H1 (cell line): ENCODE measurements around the gene CACNA1B. TPM values are rescaled to one million over a fixed set of nuclear protein-coding genes. Genes with fewer than 3 reads are reported as not detected.

Experiments
- POU5F1 ChIP-seq: IDR thresholded peaks from 2 replicates; pipeline ENCODE4 v1.6.1; 2011; ENCODE audit warnings: low read depth, mild to moderate bottlenecking, low read length, moderate library complexity
- polyA plus RNA-seq, 7 experiments: library from polyadenylated mRNA; depleted of rRNA in 3 of 7; stranded (reverse) in 5 of 7; unstranded in 2 of 7; fragments of >200 nt in 5 of 7; fragments of 200-250 nt in 2 of 7; gene quantifications; 1 replicate in 5 of 7; 2 replicates in 1 of 7; 4 replicates in 1 of 7; pipeline versions ENCODE4 v1.2.1 to v1.2.3, GENCODE V29; 2011 to 2013; ENCODE audit warnings: missing spikeins in 2 of 7, mixed read lengths in 2 of 7
- total RNA-seq: library from RNA; stranded (reverse); fragmentation: NEBNext Ultra II Directional; extraction: Animal tissue kit (Norgen Biotek cat#: 25700); gene quantifications from 2 replicates; pipeline ENCODE4 v1.2.1, GENCODE V29; 2021

CACNA1B gene
- total and polyA plus RNA-seq, 2 of the 8 experiments (the other 6 are each of a cell fraction or from before 2014, with no cell fraction given): 1.5 to 5.7 TPM

GRCh38 chr9:137881591-137882505 is 4.3 kb downstream of the CACNA1B start (continued):
- TF ChIP-seq POU5F1: no peak
